Islet precursor cell (in vitro differentiated cells): ENCODE results near the gene FRMD5.
"Not testable (repeated sequence)": the region's sequence is repeated elsewhere in the genome, so short reads cannot be mapped to it uniquely, and the experiment has no call there.

Experiments
- DNase-seq: peaks from one replicate; pipeline ENCODE4 v3.0.0-alpha.2; 2018

Gene FRMD5

DNA sequence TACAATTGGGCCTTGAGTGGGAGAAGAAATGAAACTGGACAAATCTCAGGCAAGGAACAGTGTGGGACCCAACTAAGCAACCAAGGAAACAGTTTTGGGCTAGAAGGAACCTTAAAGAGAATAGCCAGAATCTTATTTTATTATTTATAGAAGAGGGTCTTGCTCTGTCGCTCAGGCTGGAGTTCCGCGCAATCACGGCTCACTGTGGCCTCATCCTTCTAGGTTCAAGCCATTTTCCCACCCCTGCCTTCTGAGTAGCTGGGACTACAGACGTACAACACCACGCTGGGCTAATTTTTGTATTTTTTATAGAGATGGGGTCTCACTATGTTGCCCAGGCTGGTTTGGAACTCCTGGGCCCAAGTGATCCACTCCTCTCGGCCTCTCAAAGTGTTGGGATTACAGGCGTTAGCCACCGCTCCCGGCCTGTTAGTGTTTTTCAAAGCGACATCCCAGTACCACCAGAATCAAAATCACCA lies 369.0 kb downstream of the FRMD5 start:
- no peak for DNase-seq

DNA sequence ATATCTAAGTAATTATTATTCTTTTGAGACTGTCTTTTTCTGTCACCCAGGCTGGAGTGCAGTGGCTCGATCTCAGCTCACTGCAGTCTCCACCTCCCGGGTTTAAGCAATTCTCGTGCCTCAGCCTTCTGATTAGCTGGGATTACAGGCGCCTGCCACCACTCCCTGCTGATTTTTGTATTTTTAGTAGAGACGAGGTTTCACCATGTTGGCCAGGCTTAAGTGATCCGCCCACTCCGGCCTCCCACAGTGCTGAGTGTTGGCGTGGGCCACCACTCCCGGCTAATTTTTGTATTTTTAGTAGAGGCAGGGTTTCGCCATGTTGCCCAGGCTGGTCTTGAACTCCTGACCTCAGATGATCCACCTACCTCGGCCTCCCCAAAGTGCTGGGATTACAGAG lies 369.8 kb downstream of the FRMD5 start:
- DNase-seq, result not testable (repeated sequence)

DNA sequence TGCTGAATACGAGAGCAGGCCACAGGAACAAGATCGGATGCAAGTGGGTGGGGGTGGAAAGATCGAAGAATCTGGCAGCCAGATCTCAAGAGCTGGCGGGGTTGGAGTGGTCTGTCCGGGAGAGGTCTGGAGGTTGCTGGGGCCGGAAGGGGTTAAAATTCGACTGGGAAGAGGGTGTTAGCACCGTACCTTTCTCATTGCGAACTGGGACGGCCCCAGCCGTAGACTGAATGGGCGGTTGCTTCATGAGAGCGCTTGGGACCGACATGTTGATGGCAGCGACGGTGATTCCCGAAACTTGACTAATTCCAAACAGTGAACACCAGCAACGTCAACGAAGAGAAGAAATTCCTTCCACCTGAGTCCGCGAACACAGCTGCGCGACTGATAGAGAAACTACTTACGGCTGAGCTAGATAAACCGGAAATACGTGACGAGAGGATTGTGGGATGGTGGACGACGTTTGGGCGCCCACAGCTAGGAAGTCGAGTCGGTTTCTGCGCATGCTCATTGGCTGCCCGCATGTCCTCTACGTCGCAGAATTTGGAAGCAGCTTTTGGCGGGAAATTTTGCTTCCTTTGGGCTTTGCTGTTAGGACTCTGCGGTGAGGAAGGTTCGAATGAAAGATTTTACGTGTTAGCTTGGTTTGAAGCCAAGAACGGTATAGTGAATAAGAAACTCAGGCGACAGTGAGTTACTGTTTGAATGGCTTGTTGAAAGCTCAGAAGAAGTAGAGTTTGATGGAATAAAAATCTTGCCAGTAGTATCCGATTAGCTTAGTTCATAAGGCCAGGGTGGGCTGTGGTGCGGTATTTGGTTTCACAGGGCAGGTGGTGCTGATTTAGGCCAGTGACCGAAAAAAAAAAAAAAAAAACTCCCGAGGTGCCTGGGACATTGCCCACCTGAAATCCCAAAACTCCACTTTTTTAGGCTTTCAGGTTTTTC lies 370.5 kb downstream of the FRMD5 start, which contains the start of gene MFAP1:
Gene MFAP1 (minus strand): TSS at position 389 of the 945 bp plus-strand sequence. CDS start 121 bp downstream, at position 268.
- DNase-seq, result peak; percentile 93

DNA sequence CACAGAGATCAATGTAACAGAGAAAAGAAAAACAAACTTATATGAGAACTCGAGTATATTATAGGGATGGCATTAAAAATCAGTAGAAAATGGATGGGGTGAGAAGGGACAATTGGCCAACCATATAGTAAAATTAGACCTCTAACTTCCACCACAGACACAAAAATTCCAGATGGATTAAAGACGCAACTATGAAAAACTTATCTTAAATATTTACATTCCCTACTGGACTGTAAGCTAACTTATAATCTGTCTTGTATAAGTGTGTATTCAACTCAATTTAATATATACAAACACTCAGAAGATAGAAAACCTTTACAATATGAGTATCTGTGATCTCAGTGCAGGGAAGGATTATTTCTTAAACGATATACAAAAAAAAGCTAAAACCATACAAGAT lies 373.6 kb downstream of the FRMD5 start:
- no peak for DNase-seq
